LNCAP (cell line): Measurements from ENCODE around the gene CYBC1.
A peak's percentile ranks its signal among the peaks of the same experiment; 100 is the strongest.

ENCODE experiments used
- CTCF ChIP-seq: fragments of 450-650 bp; IDR thresholded peaks from 2 replicates; pipeline ENCODE4 v1.5.1; 2017; ENCODE audit warnings: mild to moderate bottlenecking

Gene CYBC1

GRCh38 chr17:82433560-82434215 lies 16.9 kb downstream of the CYBC1 start:
- TF ChIP-seq CTCF = no peak

DNA sequence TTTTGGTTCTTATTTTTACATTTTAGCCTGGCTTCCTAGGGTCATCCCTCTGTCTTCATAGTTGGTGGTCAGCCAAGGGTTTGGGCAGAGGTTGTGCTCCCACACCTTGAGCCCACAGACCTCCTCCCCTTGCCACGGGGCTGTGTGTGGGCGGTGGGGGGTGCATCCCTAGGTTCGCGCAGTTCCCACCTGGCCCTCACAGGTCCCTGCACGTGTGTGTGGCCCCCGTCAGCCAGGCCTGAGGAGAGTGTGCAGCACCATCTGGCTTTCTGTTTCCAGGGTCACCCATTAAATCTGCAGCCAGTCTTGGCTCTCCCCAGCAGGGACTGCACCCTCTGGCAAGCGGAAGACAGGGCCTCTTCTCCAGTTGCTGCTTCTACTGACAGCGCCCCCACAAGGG lies 18.5 kb downstream of the CYBC1 start:
- TF ChIP-seq CTCF = no peak

DNA sequence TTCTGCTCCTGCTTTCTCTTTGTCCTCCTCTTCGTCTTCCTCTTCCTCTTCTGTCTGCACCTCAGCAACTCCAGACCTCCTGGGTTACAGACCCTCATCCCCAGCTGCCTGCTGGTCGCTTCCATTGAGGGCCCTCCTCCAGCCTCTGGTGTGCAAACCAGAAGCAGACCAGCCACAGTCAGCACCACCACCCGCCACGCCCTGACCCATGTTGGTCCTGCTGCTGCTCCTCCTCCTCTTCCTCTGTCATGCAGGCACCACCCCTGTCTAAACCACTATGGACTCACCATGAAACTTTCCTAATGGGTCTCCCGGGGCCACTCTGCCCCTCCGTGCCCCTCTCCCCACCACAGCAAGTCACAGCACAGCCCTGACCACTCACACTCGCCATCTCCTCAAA lies 20.7 kb downstream of the CYBC1 start:
- TF ChIP-seq CTCF = no peak

DNA sequence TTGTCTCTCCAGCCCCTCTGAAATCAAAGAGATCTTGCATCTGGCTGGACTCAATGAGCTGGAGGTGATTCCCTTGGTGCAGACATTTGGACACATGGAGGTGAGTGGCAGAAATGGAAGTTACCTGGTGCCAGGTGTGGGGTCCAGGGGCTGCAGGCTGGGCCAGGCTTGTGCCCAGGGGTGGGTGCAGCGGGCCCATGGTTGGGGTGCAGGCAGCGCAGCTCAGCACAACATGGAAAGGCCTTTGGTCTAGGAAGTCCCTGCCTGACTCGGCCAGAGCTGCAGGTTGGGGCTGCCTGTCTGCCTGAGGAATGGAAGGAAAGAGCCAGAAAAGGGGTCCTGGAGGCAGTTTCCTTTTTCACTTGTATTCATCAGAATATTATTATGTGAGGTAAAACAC lies 22.0 kb downstream of the CYBC1 start:
- TF ChIP-seq CTCF = no peak

DNA sequence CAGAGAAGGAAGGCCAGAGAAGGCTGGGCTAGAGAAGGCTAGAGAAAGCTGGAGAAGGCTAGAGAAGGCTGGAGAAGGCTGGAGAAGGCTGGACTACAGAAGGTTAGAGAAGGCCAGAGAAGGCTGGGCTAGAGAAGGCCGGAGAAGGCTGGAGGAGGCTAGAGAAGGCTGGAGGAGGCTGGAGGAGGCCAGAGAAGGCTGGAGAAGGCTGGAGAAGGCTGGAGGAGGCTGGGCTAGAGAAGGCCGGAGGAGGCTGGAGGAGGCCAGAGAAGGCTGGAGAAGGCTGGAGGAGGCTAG lies 25.7 kb downstream of the CYBC1 start:
- 0 out of 2 replicates have a peak, but pooled peaks have one; percentile 12 for TF ChIP-seq CTCF

DNA sequence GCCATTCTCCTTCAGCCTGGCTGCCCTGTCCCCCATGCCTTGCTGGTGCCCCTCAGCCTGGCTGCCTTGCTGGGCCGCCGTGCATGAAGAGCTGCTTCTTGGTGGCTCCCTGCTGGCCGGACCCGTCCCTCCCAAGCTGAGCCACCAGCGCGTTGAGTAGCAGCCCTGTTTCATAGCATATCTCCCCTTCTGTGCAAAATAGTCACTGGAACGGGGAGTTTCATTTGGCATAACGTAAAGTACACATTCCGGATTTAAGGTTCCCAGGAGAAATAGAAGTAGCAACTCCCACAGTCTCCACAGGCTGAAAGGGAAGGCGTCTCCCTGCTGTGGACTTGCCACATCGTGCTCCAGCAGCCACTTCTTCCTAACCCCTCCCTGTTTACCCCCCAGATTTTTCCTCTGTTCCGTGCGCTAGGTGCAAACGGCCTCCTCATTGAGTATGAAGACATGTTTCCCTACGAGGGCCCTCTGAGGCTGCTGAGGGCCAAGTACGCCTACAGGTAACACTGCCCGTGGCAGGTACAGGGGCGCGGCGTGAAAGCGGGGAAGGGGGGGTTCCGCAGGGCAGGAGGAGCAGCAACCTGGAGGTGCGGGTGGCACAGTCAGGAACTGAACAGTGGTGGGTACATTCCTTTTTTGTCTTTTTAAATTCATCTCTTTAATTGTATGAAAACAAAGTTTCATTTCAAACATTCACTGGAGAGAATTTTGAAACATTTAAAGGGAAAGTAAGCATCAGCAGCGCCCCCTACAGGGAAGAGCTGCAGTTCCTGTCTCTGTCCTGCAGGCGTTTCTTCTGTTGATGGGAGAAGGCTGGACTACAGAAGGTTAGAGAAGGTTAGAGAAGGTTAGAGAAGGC lies 26.3 kb downstream of the CYBC1 start:
- peak; percentile 70 for TF ChIP-seq CTCF

DNA sequence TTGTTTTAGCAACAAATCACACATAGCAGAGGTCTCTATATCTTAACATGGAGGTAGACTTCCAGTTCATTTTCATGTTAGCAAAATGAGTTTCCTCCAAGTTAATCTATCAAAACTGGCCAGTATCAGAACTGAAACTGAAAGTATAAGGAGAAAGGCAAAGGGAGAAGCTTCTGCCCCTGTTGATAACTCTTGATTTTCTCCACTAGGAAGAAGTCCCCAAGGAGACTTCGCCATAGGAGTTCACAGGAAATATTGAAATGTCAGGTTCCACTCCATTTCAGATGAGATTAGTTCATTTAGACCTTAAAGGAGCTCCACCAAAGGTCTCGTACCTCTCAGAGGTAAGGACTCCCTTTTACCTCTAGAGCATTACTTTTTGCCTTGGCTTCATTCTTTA lies 31.0 kb downstream of the CYBC1 start:
- TF ChIP-seq CTCF = no peak
